GM21825 (cell line): ENCODE data around the gene DNTTIP2.
A peak's percentile ranks its signal among the peaks of the same experiment; 100 is the strongest.
"Not testable (repeated sequence)": the region's sequence is repeated elsewhere in the genome, so short reads cannot be mapped to it uniquely, and the experiment has no call there.

ENCODE experiments used
- ATAC-seq: cut with Tn5 transposase; IDR thresholded peaks from one replicate; pipeline ENCODE4 v1.9.1; 2021; ENCODE audit warnings: mild to moderate bottlenecking, moderate library complexity; ENCODE audit not compliant: unreplicated experiment

Gene DNTTIP2

GRCh38 chr1:93876244-93876643, 2.8 kb downstream of the DNTTIP2 start:
- ATAC-seq = no peak

GRCh38 chr1:93874025-93874651, 4.9 kb downstream of the DNTTIP2 start:
- ATAC-seq = no peak

GRCh38 chr1:93871366-93871765, 7.6 kb downstream of the DNTTIP2 start:
- ATAC-seq = no peak

- no peak for ATAC-seq
These were observed 9.4 kb downstream of the DNTTIP2 start for GRCh38 chr1:93869653-93870052.

- ATAC-seq = not testable (repeated sequence)
These were observed 10.5 kb downstream of the DNTTIP2 start for GRCh38 chr1:93868492-93868891.

- no peak for ATAC-seq
These were observed 13.8 kb downstream of the DNTTIP2 start for GRCh38 chr1:93865253-93865652.

GRCh38 chr1:93864175-93864574, 14.8 kb downstream of the DNTTIP2 start:
- ATAC-seq = no peak

GRCh38 chr1:93857653-93858052, 21.4 kb downstream of the DNTTIP2 start:
- ATAC-seq = not testable (repeated sequence)

GRCh38 chr1:93855983-93856382, 23.0 kb downstream of the DNTTIP2 start:
- ATAC-seq = not testable (repeated sequence)

GRCh38 chr1:93853940-93854339, 25.1 kb downstream of the DNTTIP2 start:
- ATAC-seq = no peak

GRCh38 chr1:93851878-93852277, 27.1 kb downstream of the DNTTIP2 start:
- ATAC-seq = no peak

- ATAC-seq = no peak
These were observed 27.7 kb downstream of the DNTTIP2 start for GRCh38 chr1:93851327-93851712.

GRCh38 chr1:93850687-93851326, 28.2 kb downstream of the DNTTIP2 start:
- ATAC-seq = not testable (repeated sequence)

- no peak for ATAC-seq
These were observed 30.6 kb downstream of the DNTTIP2 start for GRCh38 chr1:93848350-93848883.

GRCh38 chr1:93847811-93848288, 31.2 kb downstream of the DNTTIP2 start:
- peak; percentile 21 for ATAC-seq

- peak; percentile 72 for ATAC-seq
These were observed 31.8 kb downstream of the DNTTIP2 start for GRCh38 chr1:93846992-93847810.

- ATAC-seq = peak; percentile 49
These were observed 32.6 kb downstream of the DNTTIP2 start for GRCh38 chr1:93846206-93846991.

GRCh38 chr1:93845538-93846205, 33.3 kb downstream of the DNTTIP2 start:
- peak; percentile 2 for ATAC-seq

GRCh38 chr1:93844262-93845045, 34.6 kb downstream of the DNTTIP2 start:
- no peak for ATAC-seq
